Measurements from ENCODE around the gene KCNH8.

KCNH8 gene

GRCh38 chr3:19471138-19471537 is 322.8 kb downstream of the KCNH8 start:
- Histone ChIP-seq H3K27ac (ENCODE audit: low read length, poor library complexity, severe bottlenecking) (no peak overlapping the region), H4K8ac (ENCODE audit: low read length) (no peak overlapping the region), H3K4ac (ENCODE audit: low read depth in 1 of 2, low read length in 2 of 2) (no peak overlapping the region), H3K18ac (ENCODE audit: low read depth in 1 of 2, low read length in 2 of 2) (no peak overlapping the region), H3K23ac (ENCODE audit: low read length in 2 of 2) (no peak overlapping the region), H2AK5ac (ENCODE audit: low read length, severe bottlenecking) (no peak overlapping the region), H2AFZ (ENCODE audit: low read depth, low read length) (no peak overlapping the region), H3K27me3 (ENCODE audit: control insufficient read depth in 1 of 2, insufficient read depth in 1 of 2, low read length in 2 of 2) (no peaks in the 10 kb centered on the region), H3K36me3 (ENCODE audit: control insufficient read depth in 1 of 2, insufficient read depth in 2 of 2, low read depth in 1 of 2, low read length in 2 of 2) (no peaks in the 10 kb centered on the region), H4K91ac (ENCODE audit: low read length) (no peak overlapping the region), H3K9ac (ENCODE audit: low read length) (no peak overlapping the region), H2BK5ac (ENCODE audit: low read depth, low read length, poor library complexity, severe bottlenecking) (no peak overlapping the region), H2BK120ac (ENCODE audit: low read depth, low read length) (no peak overlapping the region), H3K4me2 (ENCODE audit: low read length, poor library complexity, severe bottlenecking) (no peak overlapping the region), H2BK12ac (ENCODE audit: low read length in 2 of 2) (no peak overlapping the region), H3K4me1 (ENCODE audit: control insufficient read depth, insufficient read depth, low read depth, low read length) (no peaks in the 10 kb centered on the region), H2BK15ac (ENCODE audit: low read depth, poor library complexity, severe bottlenecking) (no peak overlapping the region), H3K9me3 (ENCODE audit: control insufficient read depth, low read length) (peaks cover 6% of the 10 kb centered on the region), H3K14ac (ENCODE audit: low read length in 2 of 2) (no peak overlapping the region), H3K79me1 (replicated peaks; ENCODE audit: low read length, poor library complexity, severe bottlenecking) (no peaks in the 10 kb centered on the region), H3K4me3 (ENCODE audit: insufficient read depth in 1 of 2, low read depth in 1 of 2, low read length in 2 of 2) (no peak overlapping the region)
- 55% methylated on average over 3 of the region's 4 CpGs for WGBS
- DNase-seq = no peak

- no peak overlapping the region for H2BK5ac ChIP-seq (ENCODE audit: low read depth, low read length, poor library complexity, severe bottlenecking)
- no peak overlapping the region for H3K14ac ChIP-seq (ENCODE audit: low read length in 2 of 2)
- no peak overlapping the region for H2BK120ac ChIP-seq (ENCODE audit: low read depth, low read length)
- H2AK5ac ChIP-seq (ENCODE audit: low read length, severe bottlenecking) = no peak overlapping the region
- no peaks in the 10 kb centered on the region for H3K36me3 ChIP-seq (ENCODE audit: control insufficient read depth in 1 of 2, insufficient read depth in 2 of 2, low read depth in 1 of 2, low read length in 2 of 2)
- 49% methylated on average over 3 of the region's 3 CpGs for WGBS
- H3K79me1 ChIP-seq (replicated peaks; ENCODE audit: low read length, poor library complexity, severe bottlenecking) = no peaks in the 10 kb centered on the region
- no peak overlapping the region for H3K9ac ChIP-seq (ENCODE audit: low read length)
- no peak overlapping the region for H3K27ac ChIP-seq (ENCODE audit: low read length, poor library complexity, severe bottlenecking)
- no peak overlapping the region for H2AFZ ChIP-seq (ENCODE audit: low read depth, low read length)
- no peak overlapping the region for H3K23ac ChIP-seq (ENCODE audit: low read length in 2 of 2)
- H3K18ac ChIP-seq (ENCODE audit: low read depth in 1 of 2, low read length in 2 of 2) = no peak overlapping the region
- H3K4me3 ChIP-seq (ENCODE audit: insufficient read depth in 1 of 2, low read depth in 1 of 2, low read length in 2 of 2) = no peak overlapping the region
- no peak overlapping the region for H2BK12ac ChIP-seq (ENCODE audit: low read length in 2 of 2)
- DNase-seq = no peak
- no peak overlapping the region for H4K8ac ChIP-seq (ENCODE audit: low read length)
- H3K4ac ChIP-seq (ENCODE audit: low read depth in 1 of 2, low read length in 2 of 2) = no peak overlapping the region
- no peaks in the 10 kb centered on the region for H3K4me1 ChIP-seq (ENCODE audit: control insufficient read depth, insufficient read depth, low read depth, low read length)
- H2BK15ac ChIP-seq (ENCODE audit: low read depth, poor library complexity, severe bottlenecking) = no peak overlapping the region
- no peaks in the 10 kb centered on the region for H3K27me3 ChIP-seq (ENCODE audit: control insufficient read depth in 1 of 2, insufficient read depth in 1 of 2, low read length in 2 of 2)
- no peak overlapping the region for H4K91ac ChIP-seq (ENCODE audit: low read length)
- peaks cover 6% of the 10 kb centered on the region for H3K9me3 ChIP-seq (ENCODE audit: control insufficient read depth, low read length)
- no peak overlapping the region for H3K4me2 ChIP-seq (ENCODE audit: low read length, poor library complexity, severe bottlenecking)
Measured at GRCh38 chr3:19473971-19474580, 325.8 kb downstream of the KCNH8 start.

- H3K4me1 ChIP-seq (ENCODE audit: control insufficient read depth, insufficient read depth, low read depth, low read length) = no peaks in the 10 kb centered on the region
- no peaks in the 10 kb centered on the region for H3K36me3 ChIP-seq (ENCODE audit: control insufficient read depth in 1 of 2, insufficient read depth in 2 of 2, low read depth in 1 of 2, low read length in 2 of 2)
- H2BK12ac ChIP-seq (ENCODE audit: low read length in 2 of 2) = no peak overlapping the region
- no peak overlapping the region for H2AFZ ChIP-seq (ENCODE audit: low read depth, low read length)
- H3K14ac ChIP-seq (ENCODE audit: low read length in 2 of 2) = no peak overlapping the region
- no peak overlapping the region for H4K91ac ChIP-seq (ENCODE audit: low read length)
- 93% methylated on average over 6 of the region's 7 CpGs for WGBS
- DNase-seq = no peak
- no peak overlapping the region for H3K18ac ChIP-seq (ENCODE audit: low read depth in 1 of 2, low read length in 2 of 2)
- H3K23ac ChIP-seq (ENCODE audit: low read length in 2 of 2) = no peak overlapping the region
- no peak overlapping the region for H3K4me3 ChIP-seq (ENCODE audit: insufficient read depth in 1 of 2, low read depth in 1 of 2, low read length in 2 of 2)
- no peak overlapping the region for H2AK5ac ChIP-seq (ENCODE audit: low read length, severe bottlenecking)
- no peak overlapping the region for H4K8ac ChIP-seq (ENCODE audit: low read length)
- peaks cover 3% of the 10 kb centered on the region for H3K9me3 ChIP-seq (ENCODE audit: control insufficient read depth, low read length)
- H2BK120ac ChIP-seq (ENCODE audit: low read depth, low read length) = no peak overlapping the region
- H2BK15ac ChIP-seq (ENCODE audit: low read depth, poor library complexity, severe bottlenecking) = no peak overlapping the region
- H3K4ac ChIP-seq (ENCODE audit: low read depth in 1 of 2, low read length in 2 of 2) = no peak overlapping the region
- no peaks in the 10 kb centered on the region for H3K27me3 ChIP-seq (ENCODE audit: control insufficient read depth in 1 of 2, insufficient read depth in 1 of 2, low read length in 2 of 2)
- H3K9ac ChIP-seq (ENCODE audit: low read length) = no peak overlapping the region
- H2BK5ac ChIP-seq (ENCODE audit: low read depth, low read length, poor library complexity, severe bottlenecking) = no peak overlapping the region
- no peaks in the 10 kb centered on the region for H3K79me1 ChIP-seq (replicated peaks; ENCODE audit: low read length, poor library complexity, severe bottlenecking)
- H3K4me2 ChIP-seq (ENCODE audit: low read length, poor library complexity, severe bottlenecking) = no peak overlapping the region
- no peak overlapping the region for H3K27ac ChIP-seq (ENCODE audit: low read length, poor library complexity, severe bottlenecking)
Measured at GRCh38 chr3:19476281-19476680, 328.0 kb downstream of the KCNH8 start.

GRCh38 chr3:19485267-19485666 is 337.0 kb downstream of the KCNH8 start:
- Histone ChIP-seq H3K27me3 (ENCODE audit: control insufficient read depth in 1 of 2, insufficient read depth in 1 of 2, low read length in 2 of 2) (no peaks in the 10 kb centered on the region), H2BK5ac (ENCODE audit: low read depth, low read length, poor library complexity, severe bottlenecking) (no peak overlapping the region), H3K4ac (ENCODE audit: low read depth in 1 of 2, low read length in 2 of 2) (no peak overlapping the region), H3K79me1 (replicated peaks; ENCODE audit: low read length, poor library complexity, severe bottlenecking) (no peaks in the 10 kb centered on the region), H2BK120ac (ENCODE audit: low read depth, low read length) (no peak overlapping the region), H4K8ac (ENCODE audit: low read length) (no peak overlapping the region), H3K9me3 (ENCODE audit: control insufficient read depth, low read length) (no peaks in the 10 kb centered on the region), H3K4me1 (ENCODE audit: control insufficient read depth, insufficient read depth, low read depth, low read length) (no peaks in the 10 kb centered on the region), H3K4me2 (ENCODE audit: low read length, poor library complexity, severe bottlenecking) (no peak overlapping the region), H2AK5ac (ENCODE audit: low read length, severe bottlenecking) (no peak overlapping the region), H2AFZ (ENCODE audit: low read depth, low read length) (no peak overlapping the region), H3K4me3 (ENCODE audit: insufficient read depth in 1 of 2, low read depth in 1 of 2, low read length in 2 of 2) (no peak overlapping the region), H3K9ac (ENCODE audit: low read length) (no peak overlapping the region), H4K91ac (ENCODE audit: low read length) (no peak overlapping the region), H3K18ac (ENCODE audit: low read depth in 1 of 2, low read length in 2 of 2) (no peak overlapping the region), H2BK12ac (ENCODE audit: low read length in 2 of 2) (no peak overlapping the region), H3K36me3 (ENCODE audit: control insufficient read depth in 1 of 2, insufficient read depth in 2 of 2, low read depth in 1 of 2, low read length in 2 of 2) (no peaks in the 10 kb centered on the region), H2BK15ac (ENCODE audit: low read depth, poor library complexity, severe bottlenecking) (no peak overlapping the region), H3K23ac (ENCODE audit: low read length in 2 of 2) (no peak overlapping the region), H3K27ac (ENCODE audit: low read length, poor library complexity, severe bottlenecking) (no peak overlapping the region), H3K14ac (ENCODE audit: low read length in 2 of 2) (no peak overlapping the region)
- 75% methylated on average over 3 of the region's 3 CpGs for WGBS
- DNase-seq = no peak

Data from mesenchymal stem cell (in vitro differentiated cells and primary cell).